Measurements from ENCODE around the gene IQSEC1. TPM values are rescaled to one million over a fixed set of nuclear protein-coding genes. Genes with fewer than 3 reads are reported as not detected.

IQSEC1 gene
- total and polyA plus RNA-seq, 2 donors (not counting 1 experiment from before 2014, with no cell fraction given), result 96.7 to 222 TPM

DNA sequence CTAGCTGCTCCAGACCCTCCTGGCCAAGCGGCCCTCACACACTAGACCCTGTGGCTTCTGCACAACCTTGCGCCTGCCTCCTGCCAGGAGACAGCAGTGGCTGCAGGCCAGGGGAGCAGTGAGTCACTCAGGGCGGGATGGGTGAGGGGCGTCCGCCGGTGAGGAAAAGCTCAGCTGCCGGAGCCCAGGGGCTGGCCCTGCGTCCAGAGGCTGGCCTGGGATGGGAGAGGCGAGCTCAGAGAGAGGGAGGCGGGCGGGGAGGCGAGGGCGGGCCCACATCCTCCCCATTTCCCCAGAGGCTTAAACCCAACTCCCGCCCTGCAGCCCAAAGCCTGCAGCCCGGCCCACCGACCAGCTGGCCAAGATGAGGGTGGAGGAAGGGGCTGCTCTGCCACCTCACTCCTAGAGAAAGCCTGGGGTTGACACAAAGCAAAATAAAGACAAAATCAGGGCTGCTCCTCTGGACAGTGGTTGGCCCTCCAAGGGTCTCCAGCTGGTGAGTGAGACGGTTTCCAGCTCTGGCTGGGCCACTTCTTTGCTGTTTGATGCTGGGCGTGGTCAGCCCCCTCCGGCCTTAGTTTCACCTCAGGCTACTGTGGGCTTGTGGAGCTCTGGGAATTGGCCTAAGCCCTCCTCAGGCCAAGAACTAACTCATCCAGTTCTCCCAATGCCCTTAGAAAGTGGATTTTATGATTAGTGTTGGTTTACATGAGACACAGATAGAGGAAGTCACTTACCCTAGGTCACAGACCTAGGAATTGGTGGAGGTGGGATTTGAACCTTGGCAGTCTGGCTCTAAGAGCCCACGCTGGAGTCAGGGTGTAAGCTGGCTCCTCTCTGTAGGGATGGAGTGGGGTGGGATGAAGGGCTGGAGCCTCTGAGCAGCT lies 50.6 kb downstream of the IQSEC1 start:
- CTCF ChIA-PET, result interaction anchor here (0.9 to 5.7 kb wide), 14 partner anchors 12 to 181 kb away, joined by 3 to 42 read pairs (median 5); partner anchors contain the start of gene RPL32

More for the DNA sequence above, 50.6 kb downstream of the IQSEC1 start:
- H3K9ac ChIP-seq (ENCODE audit: low read length), result peak overlapping the region; percentile 86
- peaks cover 96% of the 10 kb centered on the region for H3K79me2 ChIP-seq (ENCODE audit: control insufficient read depth, insufficient read depth, low read length)
- intact Hi-C loops (cut with micrococcal nuclease), result loop anchor here (1.0 to 5.0 kb wide), 3 partner anchors 66 to 430 kb away; no protein-coding TSS in a partner anchor
- 23% methylated on average over 10 of the region's 20 CpGs for WGBS (ENCODE audit: insufficient coverage)
- H3K9me3 Mint-ChIP-seq (ENCODE audit: insufficient read depth), result no peaks in the 10 kb centered on the region
- peaks cover 3% of the 10 kb centered on the region for H4K20me1 ChIP-seq (ENCODE audit: control insufficient read depth, insufficient read depth, low read length, poor library complexity, severe bottlenecking)
- POLR2A ChIA-PET, result interaction anchor here (0.5 to 2.4 kb wide), 16 partner anchors 10 to 359 kb away, joined by 3 to 29 read pairs (median 4); partner anchors contain the start of gene RAF1
- peak; percentile 62 for ATAC-seq (ENCODE audit: low read depth)
- H3K4me1 Mint-ChIP-seq, result peaks cover 78% of the 10 kb centered on the region
- TF ChIP-seq EZH2 (IDR thresholded peaks at IDR 0.05; ENCODE audit: borderline replicate concordance, insufficient read depth, low read depth, low read length, poor library complexity, severe bottlenecking) (no peak), CTCF (IDR thresholded peaks at IDR 0.05) (no peak)
- no peaks in the 10 kb centered on the region for H3K27me3 Mint-ChIP-seq
- peak overlapping the region; percentile 94 for H3K4me2 ChIP-seq (replicated peaks; ENCODE audit: low read depth, low read length, poor library complexity, severe bottlenecking)
- H3K4me3 Mint-ChIP-seq, result peak overlapping the region; percentile 100
- peak; percentile 72 for DNase-seq
- H3K27ac ChIP-seq (ENCODE audit: low read length in 2 of 2), result peak overlapping the region; percentile 96 to 97
- H3K9me3 ChIP-seq (ENCODE audit: control extremely low read depth in 1 of 3, control insufficient read depth in 2 of 3, insufficient read depth in 1 of 3, low read length in 2 of 3), result no peaks in the 10 kb centered on the region
- H3K27ac Mint-ChIP-seq, result peak overlapping the region; percentile 95
- H3K4me3 ChIP-seq (ENCODE audit: control extremely low read depth in 1 of 5, extremely low read depth in 1 of 5, insufficient read depth in 1 of 5, low read depth in 2 of 5, low read length in 4 of 5), result peak overlapping the region; percentile 81 to 98 (median 88)
- peaks cover 0 to 22% of the 10 kb centered on the region in 2 experiments for H3K36me3 ChIP-seq (replicated peaks in 1 of 2; ENCODE audit: control extremely low read depth in 1 of 2, control insufficient read depth in 1 of 2, extremely low read depth in 1 of 2, insufficient read depth in 2 of 2, low read length in 1 of 2)
- H3K4me1 ChIP-seq (ENCODE audit: control insufficient read depth in 2 of 2, insufficient read depth in 2 of 2, low read length in 2 of 2), result peaks cover 45 to 55% of the 10 kb centered on the region in 2 donors
- no peaks in the 10 kb centered on the region for H3K27me3 ChIP-seq (replicated peaks in 1 of 4; ENCODE audit: control extremely low read depth in 1 of 4, control insufficient read depth in 3 of 4, insufficient read depth in 4 of 4, low read length in 3 of 4)
- H2AFZ ChIP-seq (ENCODE audit: insufficient read depth, low read depth, low read length, poor library complexity, severe bottlenecking), result peak overlapping the region; percentile 4
